GM18511 (cell line): Measurements from ENCODE around the gene TRIM39.

ENCODE experiments used
- ATAC-seq: cut with Tn5 transposase; IDR thresholded peaks from one replicate; pipeline ENCODE4 v1.9.1; 2021; ENCODE audit warnings: mild to moderate bottlenecking, moderate library complexity; ENCODE audit not compliant: unreplicated experiment

The TRIM39 gene

DNA sequence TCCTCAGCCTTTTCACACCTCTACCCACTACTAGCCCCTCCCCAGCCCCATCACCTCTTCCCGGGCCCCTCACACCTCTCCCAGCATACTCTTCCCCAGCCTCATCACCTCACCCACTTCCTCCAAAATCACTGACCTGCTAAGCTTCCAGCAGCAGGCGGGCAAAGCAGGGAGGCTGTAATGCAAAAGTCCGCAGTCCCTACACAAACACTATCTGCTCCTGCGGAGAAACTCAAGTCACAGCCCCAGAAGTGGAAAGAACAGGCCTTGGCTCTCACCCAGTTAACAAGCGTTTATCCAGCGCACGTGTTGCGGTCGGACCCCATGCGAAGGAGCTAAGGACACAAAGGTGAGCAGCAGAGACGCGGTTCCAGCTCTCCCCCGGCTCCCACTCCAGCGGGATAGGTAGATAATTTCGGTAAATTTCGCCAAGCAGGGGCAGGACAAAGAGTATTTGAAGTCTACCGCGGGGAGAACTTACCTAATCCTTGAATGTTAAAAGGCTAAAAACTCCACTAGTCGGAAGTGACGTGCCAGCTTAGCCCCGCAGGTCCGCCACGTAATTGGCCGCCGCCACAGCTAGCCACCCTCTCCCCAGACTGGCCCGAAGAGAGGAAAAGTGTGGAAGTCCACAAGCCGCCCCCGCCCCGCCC lies 728 bp upstream of the TRIM39 start:
- ATAC-seq = peak; percentile 63

DNA sequence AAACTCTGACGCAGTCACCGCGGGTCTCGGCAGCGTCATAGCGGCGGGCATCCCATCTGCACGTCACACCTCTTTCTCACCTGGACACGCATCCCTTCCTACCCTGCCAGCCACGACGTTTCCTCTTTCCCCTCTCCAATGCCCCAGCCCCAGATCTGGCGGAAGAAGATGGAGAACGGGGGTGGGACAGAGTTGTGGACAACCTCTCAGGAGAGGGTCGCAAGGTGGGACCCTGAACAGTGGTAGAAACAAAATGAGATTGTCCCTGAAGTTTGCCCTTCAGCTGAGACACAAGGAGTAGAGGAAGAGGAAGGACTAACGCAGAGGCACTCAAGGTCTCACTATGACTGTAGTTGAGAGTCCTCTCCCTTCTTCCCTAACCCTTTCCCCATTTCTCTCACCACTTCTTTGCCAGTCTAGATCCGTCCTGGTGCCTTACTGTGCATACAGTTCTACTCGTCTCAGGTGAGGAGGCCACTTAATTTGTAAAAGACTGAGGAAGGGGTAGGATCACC lies 562 bp downstream of the TRIM39 start:
- no peak for ATAC-seq

DNA sequence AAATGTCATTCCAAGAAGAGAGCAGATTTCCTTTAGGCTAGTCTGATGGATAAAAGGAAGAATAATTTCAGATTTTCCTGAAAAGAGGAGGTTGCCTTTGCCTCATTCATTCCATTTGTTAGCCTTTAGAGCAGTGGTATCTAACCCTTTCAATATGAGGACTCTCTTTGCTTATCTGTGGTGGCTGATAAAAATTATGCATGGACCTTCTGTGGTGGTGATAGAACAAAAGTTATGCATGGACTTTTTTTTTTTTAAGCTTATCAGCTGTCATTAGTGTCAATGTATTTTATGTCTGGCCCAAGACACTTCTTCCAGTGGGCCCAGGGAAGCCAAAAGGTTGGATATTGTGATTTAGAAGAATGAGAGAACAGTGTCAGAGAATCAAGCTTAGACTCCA lies 1.7 kb downstream of the TRIM39 start:
- no peak for ATAC-seq

DNA sequence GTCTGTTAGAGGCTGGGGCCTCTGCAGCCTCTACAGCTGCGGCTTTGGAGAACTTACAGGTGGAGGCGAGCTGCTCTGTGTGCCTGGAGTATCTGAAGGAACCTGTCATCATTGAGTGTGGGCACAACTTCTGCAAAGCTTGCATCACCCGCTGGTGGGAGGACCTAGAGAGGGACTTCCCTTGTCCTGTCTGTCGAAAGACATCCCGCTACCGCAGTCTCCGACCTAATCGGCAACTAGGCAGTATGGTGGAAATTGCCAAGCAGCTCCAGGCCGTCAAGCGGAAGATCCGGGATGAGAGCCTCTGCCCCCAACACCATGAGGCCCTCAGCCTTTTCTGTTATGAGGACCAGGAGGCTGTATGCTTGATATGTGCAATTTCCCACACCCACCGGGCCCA lies 2.6 kb downstream of the TRIM39 start:
- ATAC-seq = no peak

DNA sequence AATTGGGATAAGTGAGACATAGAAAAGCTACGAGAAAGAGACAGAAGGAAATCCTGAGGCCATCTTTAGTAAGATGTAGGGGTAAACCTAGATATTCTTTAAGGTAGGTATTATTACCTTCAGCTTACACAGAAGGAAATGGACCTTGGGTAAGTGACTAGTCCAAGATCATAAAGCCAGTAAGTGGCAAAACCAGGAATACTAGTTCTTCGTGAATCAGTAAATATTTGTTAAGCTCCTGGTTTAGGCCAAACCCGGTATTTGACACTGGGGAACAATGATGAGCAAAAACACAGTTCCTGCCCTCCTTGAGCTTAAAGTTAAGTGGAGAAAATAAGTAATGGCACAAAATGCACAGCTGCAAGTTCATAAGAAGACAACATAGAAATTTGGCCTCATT lies 5.3 kb downstream of the TRIM39 start:
- ATAC-seq = no peak

DNA sequence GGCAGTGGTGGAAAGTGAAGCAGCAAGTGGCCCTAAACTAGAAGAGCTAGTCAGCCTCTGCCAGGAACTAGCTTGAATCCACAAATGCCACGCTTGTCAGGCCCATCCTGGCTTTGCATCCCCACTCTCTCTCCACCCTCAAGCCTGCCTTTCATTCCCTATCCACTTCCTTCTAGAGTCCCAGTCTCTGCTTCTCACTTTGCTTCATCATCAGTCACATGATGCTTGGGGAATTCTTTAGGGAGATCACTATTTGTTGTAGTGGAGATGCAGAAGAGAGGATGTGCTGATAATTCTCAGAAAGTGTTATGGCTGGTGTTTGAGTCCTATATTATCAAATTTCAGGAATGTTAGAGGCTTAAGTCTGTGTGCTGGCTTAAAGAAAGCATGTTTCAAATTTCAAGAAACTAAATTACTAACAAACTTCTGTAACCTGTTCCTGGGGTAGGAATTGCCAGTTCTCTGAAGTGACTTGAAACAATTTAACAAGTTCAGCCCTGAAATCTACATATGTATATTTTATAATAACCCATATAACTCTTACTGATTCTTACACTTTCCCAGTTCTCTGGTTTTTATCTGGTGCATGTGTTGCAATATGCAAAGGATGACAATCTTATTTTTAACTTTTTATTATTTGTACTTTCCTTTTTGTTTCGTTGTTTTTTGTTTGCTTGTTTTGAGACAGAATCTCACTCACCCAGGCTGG lies 7.5 kb downstream of the TRIM39 start:
- ATAC-seq = no peak

DNA sequence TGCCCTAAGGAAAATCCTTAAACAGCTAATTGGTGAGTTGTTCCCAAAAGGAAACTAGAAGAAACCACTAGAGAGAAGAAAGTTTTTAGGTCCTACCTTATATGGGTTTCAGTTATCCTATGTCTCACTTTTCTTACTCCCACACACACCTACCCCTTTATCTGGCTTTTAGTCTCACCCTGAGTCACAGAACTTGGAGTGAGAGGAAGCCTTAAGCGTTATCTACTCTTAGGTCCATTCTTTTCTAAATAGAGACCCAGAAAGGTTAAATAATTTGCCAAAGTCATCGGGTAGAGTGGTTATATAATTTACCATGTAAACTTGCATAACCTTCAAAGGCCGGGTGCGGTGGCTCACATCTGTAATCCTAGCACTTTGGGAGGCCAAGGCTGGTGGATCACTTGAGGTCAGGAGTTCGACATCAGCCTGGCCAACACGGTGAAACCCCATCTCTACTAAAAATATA lies 13.9 kb downstream of the TRIM39 start:
- ATAC-seq = no peak

DNA sequence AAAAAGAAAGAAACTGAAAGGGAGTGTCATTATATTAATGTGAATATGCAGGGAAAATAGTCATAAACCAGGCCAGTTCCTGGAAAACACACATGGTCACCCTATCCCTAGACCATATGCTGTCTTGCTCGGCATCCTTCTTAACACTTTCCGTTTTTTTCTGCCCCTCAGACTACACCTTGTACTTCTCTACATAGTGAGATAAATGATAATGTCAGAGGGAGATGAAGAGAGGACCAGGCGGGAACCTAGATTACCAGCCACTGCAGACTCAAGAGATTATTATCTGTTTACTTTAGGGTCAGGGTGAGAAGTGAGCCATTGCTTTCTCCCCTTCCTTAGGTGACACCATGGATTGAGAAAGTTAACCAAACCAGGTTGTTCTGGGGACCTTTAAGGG lies 14.5 kb downstream of the TRIM39 start:
- no peak for ATAC-seq

DNA sequence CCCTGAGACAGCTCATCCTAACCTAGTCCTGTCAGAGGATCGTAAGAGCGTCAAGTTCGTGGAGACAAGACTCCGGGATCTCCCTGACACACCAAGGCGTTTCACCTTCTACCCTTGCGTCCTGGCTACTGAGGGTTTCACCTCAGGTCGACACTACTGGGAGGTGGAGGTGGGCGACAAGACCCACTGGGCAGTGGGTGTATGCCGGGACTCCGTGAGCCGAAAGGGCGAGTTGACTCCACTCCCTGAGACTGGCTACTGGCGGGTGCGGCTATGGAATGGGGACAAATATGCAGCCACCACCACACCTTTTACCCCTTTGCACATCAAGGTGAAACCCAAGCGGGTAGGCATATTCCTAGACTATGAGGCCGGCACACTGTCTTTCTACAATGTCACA lies 15.0 kb downstream of the TRIM39 start:
- ATAC-seq = no peak

DNA sequence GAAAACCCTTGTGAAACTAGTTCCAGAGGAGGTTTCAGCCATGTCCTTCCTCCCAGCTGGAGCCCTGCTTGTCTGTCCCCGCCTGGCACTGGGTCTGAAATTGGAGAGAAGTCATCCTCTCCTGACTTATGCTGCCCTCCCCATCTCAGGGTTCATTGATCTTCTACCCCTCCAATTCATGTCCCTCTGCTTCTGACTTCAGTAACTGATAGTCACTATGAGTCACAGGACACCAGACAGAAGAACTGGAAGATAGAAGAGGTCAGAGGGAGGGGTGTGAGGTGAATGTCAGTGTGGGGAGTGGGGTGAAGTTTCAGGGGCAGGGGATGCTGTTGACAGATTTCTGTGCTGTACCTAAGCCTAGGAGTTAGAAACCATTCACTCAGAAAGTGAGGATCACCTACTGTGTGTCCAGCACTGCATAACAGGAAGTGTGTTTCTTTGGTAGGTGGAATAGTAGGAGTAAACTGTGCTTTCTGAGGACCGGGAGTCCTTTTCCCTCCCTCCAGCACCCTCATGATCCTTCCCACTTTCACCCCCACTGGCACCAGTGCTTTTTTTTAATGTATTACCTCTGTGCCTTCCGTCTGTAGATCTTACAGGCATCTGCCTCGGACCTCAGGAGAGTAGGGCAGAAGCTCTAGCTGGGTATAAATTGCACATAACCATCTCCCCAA lies 17.6 kb downstream of the TRIM39 start:
- ATAC-seq = no peak

DNA sequence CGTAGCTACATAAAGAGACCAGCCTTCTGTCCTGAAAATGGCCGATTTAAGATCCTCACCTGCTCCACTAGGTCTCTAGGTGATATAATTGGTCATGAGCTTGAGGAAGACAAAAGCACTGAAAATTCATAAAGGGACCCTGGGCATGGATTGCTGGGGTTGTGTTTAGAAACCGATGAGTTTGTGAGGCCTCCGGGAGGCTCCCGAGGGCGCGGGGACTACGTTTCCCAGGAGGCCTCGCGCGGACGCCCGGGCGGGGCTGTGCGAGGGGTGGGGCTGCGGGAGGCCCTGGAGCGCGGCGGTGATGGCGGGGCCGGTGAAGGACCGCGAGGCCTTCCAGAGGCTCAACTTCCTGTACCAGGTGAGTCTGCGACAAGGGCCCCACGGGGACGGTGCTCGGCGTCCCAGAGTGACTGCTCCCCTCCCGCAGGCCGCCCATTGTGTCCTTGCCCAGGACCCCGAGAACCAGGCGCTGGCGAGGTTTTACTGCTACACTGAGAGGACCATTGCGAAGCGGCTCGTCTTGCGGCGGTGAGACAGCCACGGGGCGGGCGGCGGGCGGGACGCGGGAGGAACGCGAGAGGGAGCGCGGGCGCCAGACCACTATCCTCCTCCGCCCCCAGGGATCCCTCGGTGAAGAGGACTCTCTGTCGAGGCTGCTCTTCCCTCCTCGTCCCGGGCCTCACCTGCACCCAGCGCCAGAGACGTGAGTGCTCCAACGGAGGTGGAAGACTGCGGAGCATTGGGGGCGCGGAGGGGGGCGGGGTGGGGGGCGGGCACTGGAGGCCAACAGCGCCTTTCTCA lies 18.3 kb downstream of the TRIM39 start, which contains the start of gene RPP21:
RPP21 (plus strand) TSS at position 289 of the 804 bp plus-strand sequence; CDS start at position 305, 16 bp downstream.
- peak; percentile 90 for ATAC-seq

DNA sequence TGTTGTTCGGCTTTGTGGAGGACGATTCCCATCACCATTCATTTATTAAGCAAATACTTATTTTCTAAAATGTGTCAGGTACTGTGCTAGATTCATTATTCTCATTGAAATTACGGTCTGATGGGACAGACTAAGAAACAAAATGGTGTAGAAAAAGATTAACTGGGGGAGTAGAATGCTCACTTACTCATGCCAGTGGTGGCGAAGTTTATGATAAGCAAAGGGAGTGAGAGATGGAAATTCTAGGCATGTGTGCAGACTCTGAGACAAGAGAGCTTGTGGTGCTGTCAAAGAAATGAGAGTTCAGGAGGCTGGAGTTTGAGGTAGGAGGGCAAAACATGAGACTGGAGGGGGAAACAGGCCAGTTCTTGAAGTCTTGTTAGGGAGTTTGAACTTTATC lies 19.1 kb downstream of the TRIM39 start:
- no peak for ATAC-seq

DNA sequence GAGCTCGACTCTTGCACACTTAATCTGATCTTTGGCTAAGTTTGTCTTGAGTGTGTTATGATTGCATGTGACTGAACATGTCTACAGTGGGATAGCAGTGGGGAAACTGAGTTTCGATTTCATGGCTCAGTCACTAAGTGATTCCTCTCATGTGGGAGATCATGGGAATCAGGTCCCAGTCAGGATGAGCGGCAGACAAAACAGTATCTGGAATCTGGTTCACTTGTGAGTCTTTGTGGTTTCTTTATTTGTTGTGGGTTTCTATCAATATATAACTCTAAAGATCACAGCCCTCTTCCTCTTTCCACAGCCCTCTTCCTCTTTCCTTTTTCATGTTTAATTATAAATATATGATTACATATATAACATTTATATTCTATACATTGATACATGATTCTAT lies 22.2 kb downstream of the TRIM39 start:
- ATAC-seq = no peak

DNA sequence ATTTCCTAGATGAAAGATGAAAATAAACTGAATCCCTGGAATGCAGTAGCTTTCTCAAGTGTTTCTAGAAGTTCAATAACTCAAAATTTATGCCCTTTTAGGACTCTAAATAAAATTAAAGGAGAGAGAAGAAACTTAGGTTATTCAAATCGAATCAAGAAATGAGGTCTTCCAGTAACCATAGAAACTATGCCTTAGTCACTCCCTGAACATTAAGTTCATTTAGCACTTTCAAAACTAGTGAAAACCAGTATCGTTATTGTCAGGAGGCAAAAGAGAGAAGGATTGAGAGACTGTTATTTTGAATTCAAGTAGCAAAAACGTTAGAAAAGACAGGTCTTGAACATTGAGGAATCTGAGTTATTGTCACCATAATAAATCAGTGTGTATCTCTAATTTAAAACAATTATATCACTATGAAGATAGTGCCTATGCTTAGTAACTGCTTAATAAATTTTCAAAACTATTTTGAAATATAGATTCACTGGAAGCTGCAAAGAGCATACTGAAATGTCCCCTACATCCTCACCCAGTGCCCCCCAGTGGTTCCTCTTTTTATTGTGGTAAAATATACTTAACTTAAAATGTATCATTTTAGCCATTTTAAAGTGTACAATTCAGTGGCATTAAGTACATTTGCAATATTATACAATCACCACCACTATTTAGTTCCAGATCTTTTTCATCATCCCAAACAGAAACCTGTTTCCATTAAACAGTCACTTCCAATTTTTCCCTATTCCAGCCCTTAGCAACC lies 22.9 kb downstream of the TRIM39 start:
- no peak for ATAC-seq

DNA sequence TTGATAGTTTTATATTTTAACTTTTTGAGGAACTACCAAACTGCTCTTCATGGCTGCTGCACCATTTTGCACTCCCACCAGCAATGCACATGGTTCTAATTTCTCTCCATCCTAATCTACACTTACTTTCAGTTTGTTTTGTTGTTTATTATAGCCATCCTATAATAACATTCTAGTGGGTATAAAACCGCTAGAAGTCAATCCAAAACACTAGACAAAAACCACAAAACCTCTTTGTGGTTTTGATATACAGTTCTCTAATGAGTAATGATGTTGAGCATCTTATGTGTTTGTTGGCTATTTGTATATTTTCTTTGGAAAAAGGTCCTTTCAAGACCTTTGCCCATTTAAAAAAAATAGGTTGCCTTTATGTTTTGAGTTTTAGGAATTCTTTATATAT lies 23.8 kb downstream of the TRIM39 start:
- ATAC-seq = no peak

DNA sequence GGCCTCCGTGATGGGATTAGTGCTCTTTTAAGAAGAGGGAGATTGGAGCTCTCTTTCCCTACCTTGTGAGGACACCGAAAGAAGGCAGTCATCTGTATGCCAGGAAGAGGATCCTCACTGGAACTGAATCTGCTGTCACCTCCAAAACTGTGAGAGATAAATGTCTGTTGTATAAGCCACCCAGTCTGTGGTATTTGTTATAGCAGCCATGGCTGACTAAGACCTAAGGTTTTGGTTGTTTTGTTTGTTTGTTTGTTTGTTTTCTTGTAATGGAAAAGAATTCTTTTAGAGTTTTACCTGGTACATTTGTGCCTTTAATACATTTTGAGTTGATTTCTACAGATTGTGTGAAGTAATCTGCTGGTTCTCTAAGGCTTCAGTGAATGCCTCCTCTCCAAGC lies 25.8 kb downstream of the TRIM39 start:
- ATAC-seq = no peak

DNA sequence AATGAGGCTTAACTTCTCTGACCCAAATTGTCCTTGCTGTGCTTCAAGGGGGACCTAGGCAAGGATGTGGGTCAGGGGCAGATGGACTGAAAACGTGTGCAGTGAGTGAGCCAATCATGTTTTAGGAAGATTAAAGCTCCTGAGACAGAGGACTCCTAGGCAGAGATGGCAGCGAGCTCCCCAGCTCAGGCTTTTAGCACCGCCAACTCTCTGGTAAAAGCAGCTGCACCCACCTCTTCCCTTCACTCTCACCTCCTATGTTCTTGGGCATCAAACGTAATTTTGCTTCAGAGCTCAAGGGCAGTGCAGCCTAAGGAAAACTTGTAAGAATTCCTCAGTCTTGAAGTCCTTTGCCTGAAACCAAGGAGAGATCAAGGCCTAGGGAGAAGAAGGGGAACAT lies 28.6 kb downstream of the TRIM39 start:
- ATAC-seq = no peak

DNA sequence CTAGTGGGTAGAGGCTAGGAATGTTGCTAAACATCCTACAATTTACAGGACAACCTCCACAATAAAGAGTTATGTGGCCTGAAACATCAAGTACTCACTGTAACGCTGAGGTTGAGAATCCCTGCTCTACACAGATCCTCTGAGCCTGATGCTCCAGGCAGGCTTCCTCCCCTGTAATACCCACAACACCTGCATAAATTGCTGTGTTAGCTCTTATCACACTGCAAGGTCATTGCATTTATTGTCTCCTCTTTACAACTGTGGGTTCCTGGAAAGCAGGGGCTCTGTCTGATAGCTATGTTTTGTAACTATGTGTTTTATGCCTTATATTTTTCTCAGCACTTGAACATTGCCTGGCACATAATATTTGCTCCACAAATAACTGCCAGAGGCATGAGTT lies 29.8 kb downstream of the TRIM39 start:
- ATAC-seq = no peak

DNA sequence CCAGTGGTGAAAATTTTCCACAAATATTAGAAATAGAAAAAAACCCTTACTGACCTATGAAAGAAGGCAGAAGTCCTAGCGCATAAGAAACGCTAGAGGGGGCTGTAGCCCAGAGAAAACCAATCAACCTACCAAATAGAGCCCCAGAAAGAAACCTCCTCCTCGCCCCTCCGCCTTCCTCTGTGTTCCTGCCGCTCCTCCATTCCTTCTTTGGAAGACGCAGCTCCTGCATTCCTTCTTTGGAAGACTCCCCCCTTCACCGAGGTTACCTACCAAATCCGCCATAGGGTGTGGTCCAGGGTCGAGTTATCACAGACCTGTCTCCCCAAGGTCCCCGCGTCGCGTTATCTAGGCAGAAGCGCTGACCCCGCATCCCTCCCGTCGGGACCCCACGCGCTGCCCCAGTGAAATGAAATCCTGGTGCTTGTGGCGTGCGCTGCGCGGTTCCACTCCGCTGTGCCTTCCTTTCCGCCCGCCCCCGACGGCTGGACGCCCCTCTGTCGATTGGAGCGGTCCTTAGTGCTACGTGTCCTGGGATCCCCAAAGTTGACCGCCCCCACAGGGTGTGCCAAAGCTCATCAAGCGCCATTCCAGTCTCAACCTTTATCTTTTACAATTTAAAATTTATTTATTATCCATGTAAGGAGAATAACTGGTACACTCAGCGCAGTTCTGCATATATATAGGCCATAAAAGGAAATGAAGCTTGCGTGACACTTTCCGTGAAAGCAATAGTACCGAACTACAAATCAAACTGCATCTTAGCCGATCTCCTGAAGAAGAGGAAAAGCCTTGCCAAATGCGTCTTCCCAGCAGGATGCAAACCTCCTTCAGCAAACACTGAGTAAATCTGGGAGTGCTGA lies 31.2 kb downstream of the TRIM39 start:
- no peak for ATAC-seq
